GM19463 (cell line): ENCODE measurements around the gene IL17B.

Source experiments
- ATAC-seq: cut with Tn5 transposase; IDR thresholded peaks from one replicate; pipeline ENCODE4 v1.9.1; 2021; ENCODE audit warnings: mild to moderate bottlenecking, moderate library complexity; ENCODE audit not compliant: unreplicated experiment

IL17B gene, protein sequence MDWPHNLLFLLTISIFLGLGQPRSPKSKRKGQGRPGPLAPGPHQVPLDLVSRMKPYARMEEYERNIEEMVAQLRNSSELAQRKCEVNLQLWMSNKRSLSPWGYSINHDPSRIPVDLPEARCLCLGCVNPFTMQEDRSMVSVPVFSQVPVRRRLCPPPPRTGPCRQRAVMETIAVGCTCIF

DNA sequence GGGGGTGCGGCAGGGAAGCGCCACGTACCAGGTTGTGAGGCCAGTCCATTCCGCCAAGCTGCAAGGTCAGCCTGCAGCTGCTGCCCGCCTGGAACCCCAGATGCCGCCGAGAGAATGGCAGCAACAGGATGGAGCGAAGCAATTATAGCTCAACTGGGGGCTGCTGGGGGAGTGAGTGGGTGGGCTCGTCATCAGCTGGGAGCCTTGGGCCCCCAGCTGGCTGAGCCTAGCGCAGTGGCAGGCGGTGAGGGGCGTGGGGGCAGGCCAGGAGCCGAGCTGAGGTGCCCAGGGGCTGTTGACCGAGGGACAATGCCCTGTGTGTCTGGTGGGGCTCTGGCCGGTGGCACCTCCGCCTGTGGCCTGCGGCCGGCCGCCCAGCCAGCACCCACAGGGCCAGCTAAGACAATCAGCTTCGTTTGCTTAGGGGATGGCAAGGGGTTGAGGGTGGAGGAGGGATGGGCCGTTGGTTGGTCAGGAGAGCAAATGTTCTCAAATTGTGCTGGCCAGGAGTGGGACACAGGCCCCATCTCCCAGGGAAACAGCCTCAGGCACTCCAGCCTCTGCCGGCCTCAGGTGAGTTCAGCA is at the start of gene IL17B:
IL17B (minus strand) TSS at position 116 of the 585 bp plus-strand sequence; CDS start at position 49, 67 bp downstream.
- ATAC-seq: no peak

DNA sequence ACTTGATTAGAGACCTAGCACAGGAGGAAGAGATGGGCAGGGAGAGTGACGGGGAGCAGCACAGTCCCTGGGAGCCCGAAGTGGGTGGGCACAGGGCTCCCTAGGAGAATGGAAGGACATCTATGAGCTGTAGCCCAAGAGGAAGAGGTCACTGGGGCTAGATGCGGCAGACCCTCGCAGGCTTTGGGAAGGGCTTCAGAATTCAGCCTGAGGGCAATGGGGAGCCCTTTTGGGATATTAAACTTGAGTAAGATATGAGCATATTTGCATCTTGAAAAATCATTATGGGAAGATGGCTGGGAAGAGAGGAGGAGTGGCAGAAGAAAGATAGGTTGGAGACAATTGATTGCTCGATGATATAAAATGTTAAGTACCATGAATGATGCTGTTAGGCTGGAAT is 48.9 kb upstream of the IL17B start:
- ATAC-seq: no peak

DNA sequence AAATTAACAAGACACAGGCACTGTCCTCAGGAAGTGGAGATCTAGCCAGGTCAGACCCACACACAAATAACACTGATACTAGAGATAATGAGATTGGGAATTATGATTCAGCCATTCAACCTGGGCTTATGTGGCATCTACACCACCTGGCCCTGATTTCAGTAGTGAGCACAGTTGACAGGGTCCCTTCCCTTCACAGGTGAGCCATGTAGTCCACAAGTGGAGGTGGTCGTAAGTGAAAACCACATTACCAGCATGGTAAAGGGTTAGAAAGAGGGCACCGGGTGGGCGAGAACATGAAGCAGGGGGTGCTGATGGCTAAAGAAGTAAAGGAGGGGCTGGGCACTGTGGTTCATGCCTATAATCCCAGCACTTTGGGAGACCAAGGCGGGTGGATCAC is 48.3 kb upstream of the IL17B start:
- ATAC-seq: no peak

DNA sequence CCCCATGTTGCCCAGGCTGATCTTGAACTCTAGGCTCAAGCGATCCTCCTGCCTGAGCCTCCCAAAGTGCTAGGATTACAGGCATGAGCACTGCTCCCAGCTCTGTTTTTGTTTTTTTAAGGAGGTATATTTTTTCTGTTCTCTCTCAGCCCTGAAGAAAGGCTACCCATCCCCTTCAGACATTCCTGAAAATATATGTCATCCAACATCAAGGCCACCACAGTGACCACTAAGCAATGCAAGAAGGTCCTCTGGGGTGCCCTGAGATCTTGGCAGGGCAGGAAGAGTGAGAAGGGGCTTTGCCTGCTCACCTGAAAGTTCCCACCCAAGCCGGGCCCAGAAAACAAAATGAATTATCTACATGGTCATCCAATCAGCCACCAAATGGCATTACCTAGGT is 47.8 kb upstream of the IL17B start:
- no peak for ATAC-seq

DNA sequence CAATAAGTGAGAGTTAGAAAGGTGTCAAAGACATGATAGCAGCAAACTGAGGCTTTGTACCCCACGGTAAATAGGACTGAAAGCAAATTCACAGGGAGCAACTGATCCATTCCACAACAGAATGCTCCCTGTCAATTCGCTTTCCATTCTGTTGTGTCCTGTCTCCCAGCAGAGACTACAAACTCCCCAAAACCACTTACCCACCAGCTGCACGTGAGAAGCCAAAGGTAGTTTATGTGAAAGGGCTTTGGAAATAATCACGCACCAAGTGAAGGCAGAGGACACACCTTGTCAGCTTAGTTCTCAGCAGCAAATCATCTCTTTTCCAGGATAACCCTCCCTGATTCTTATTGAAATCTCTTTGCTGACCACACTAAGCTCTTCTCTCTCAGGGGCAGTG is 46.6 kb upstream of the IL17B start:
- no peak for ATAC-seq

DNA sequence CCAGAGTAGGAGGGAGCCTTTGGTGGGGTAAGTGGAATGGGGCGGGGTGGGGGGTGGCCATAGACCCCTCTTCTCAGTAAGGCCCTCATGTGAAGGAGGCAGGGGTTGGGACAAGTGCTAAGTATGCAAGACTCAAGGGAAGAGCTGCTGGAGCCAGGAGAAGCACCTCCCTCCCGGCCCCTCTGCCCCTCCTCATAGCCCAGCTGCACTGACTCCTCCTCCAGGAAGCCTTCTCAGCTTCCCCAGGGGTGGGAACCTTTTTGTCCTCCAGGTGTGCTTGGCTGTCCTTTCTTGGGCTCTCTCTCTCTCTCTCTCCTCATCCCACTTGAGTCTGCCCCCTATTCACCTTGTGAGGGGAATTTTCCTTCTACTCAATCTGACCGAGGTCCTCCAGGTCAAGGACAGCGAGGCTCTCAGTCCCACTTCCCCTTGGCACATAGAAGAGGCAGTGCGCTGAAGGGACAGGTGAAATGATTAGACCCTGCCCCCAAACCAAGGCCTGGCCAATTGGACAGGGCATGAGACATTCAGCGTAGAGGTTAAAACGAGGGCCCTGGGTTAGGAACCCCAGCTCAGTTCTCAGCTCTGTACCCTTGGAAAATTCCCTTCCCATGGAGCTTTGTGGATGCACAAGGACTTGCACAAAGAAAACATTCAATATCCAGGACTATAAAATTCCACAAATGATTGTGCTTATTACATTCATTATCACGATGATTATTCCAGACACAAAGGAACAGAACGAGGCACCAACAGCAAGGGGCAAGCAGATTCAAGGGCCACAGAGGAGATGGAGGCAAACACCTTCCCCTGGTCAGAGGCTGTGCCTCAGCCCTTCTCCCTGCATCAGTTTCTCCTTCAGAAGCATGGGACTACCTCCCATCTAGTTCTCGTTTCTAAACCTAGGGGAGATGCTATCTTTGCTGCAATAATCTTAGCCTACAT is 45.6 kb upstream of the IL17B start:
- ATAC-seq: no peak

DNA sequence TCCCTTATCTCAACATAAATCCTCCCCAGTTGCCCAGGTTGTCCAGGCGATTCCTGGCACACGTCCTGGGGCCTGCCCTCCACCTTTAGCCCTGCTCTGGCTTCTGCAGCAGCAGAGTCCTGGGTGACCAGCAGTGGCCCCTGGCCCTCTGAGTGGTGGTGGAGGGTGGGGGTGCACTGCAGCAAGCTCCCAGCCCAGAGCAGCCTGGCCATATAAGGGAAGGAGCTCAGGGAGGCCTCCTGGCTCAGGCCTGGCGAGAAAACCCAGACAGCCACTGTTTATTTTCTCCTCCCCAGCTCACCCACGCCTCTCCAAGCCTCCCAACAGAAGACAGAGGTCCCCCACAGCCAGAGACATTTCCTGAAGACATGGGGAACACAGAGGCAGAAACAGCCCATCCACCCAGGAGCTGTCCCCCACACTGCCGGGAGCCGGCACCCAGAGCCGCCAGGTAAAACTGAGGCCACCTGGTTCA is 44.7 kb upstream of the IL17B start:
- no peak for ATAC-seq

DNA sequence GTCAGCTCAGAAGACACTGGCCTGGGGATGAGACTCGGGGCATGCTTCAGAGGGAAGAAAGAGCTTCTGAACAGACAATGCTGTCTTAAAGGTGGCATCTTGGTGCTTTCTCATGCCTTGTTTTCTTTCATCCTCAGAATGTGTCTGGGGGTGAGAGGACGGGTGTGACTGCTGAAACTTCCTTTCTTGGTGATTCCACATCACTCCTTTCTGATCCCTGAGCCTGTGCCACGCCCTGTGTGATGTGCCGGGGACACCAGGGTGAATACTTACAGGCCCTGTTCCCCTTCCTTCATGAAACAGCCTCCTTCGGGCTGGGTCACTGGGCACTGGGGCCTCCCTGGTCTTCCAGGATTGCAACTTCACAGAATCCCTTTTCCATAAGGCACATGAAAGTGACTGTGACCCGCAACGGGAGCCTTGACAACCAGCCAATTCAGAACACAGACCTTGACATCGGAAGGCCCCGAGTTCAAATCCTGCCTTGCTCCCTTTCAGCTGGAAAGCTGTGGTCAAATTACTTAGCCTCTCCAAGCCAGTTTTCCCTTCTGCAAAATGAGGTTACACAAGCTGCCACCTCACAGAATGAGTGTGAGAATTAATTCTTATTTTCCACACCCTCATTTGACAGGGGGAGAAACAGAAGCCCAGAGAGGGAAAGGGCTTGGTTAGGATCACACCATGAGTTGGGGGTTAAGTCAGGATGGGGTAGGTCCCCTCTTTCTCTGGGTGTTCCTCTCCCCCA is 44.1 kb upstream of the IL17B start:
- ATAC-seq: no peak

DNA sequence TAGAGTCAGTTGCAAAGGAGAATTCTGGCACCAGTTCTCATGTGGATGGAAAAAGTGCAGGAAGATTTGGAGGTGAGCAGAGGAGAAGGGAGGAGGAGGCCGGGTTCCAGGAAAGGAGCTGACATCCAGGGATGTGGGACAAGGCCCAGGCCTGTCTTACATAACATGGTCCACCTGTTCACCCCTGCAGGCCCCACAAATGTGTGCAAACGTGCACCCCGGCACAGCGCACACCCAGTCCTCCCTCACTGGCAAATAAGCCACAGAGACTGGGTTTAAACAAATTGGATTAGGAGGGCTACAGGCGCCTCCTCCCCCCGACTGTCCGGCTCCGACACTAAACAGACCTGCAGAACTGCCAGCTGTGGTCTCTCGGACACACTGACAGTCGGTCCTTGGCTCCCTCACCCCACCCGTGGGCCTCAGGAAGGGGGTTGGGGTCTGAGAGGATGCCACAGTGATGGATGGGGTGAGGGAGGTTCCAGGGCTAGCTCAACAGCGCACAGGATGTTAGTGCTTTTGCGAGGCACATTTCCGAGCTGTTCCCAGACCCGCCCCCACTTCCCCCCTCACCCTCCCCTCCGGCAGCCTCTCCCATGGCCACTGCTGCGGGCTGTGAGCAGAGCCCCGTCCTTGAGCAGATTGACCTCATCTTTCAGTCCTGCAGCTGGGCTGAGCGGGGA is 43.4 kb upstream of the IL17B start:
- no peak for ATAC-seq

DNA sequence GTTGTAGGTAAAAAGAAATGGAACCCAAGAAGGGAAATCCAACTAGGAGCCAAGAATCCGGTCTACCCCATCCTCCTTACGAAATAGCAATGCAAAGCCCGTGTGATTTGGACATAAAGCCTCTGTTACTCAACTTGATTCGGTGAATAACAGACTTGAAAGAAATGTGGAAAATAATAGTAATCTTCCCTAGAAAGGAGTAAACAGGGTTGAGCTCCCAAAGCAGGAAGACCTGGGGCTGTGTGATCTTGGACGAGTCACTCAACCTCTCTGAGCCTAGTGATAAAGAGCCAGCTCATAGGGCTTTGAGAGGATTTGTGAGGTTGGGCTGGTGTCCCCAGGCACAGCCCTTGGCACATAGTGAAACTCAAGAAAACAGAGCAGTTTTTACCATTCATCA is 42.7 kb upstream of the IL17B start:
- ATAC-seq: no peak

DNA sequence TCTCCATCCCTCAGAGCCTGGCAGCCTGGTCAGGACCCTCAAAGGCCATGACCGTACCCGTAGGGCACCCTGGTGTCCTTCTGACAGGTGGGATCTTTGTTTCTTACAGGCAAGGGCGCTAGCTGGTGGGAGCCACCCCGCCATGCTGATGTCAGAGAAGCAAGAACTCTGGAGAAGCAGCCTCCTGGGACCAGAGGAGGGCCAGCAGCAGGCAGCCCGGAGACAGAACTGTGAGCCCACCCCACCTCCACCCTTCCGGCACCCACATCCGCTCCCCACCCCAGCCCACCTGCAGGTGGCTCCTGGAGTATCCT is 42.2 kb upstream of the IL17B start:
- ATAC-seq: no peak

DNA sequence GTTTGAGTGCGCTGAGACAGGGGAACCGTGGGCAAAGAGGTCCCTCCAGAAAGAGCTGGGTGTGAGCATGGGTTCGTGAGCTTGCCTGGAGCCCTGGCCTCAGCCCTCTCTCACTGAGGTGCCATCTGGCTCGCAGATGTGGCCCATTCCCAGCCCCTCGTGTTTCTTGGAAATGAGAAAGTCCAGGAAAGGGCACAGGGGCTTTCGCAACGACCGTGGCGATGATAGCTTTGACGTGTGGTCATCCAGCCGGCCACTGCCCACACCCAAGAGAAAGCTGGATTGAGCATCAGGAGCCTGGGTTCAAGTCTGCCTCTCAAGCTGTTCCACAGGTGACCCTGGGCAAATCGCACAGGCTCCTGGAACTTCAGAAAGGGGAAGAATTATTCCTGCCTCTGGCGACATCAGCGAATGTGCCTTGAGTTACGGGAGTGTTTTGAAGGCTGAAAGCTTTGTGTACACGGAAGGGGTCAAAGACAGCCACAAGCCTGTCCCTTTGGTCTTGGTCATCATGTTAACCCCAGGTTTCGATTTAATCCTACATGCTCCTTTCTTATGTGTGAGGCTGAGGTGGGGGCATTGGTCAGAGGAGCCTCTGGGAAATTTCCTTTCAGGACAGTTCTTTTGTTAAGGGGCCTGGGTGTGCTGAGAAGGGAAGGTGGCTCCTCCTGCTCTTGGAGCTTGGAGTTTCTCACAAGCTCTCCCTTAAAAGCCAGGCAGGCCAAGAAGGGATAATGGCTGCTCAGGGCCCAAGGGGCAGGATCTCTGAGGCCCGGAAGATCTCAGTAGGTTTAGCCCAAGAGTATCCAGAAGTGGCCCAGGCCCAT is 41.7 kb upstream of the IL17B start:
- no peak for ATAC-seq

DNA sequence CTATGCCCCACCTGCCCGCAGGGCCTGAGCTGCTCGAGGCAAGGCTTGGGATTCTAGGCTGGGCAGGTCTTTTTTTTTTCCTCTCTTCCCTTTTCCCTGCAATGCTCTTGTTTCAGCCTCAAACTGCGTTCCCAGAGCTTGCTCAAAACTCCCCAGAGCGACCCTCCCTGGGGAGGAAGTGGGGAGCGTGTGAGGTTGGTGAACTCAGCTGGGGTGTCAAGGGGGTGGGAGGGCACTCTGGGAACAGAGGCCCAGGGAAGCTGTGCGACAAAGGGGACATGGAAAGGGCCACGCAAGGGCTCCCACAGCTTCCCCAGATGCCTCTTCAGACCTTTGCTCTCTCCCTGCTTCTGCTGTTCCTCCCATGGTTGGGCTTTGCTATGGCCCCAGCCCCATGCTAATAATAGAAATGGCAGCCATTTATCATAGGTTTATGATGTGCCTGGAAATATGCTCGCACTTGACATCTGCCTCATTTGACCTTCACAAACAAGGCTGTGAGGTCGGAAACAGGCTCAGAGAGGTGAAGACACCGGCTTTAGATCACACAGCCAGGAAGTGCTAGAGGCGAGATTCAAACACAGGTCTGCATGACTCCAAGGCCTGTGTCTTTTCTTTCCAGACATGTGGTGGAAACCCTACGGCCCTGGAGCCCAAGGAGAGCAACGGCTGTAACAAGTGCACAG is 40.9 kb upstream of the IL17B start:
- ATAC-seq: no peak

DNA sequence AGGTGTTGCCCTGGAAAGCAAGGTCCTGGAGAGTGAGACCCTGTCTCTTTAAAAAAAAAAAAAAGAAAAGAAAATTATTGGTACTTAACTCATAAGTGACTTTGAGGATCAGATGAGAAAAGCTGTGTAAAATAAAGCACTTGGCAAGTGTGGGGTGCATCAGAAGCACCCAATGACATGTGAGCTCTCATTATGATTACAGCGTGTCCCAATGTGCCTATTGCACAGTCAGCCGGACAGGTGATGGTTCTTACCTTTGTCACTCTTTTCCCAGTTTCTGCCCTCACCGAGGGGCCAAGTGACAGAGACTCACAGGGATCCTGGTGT is 40.4 kb upstream of the IL17B start:
- no peak for ATAC-seq

DNA sequence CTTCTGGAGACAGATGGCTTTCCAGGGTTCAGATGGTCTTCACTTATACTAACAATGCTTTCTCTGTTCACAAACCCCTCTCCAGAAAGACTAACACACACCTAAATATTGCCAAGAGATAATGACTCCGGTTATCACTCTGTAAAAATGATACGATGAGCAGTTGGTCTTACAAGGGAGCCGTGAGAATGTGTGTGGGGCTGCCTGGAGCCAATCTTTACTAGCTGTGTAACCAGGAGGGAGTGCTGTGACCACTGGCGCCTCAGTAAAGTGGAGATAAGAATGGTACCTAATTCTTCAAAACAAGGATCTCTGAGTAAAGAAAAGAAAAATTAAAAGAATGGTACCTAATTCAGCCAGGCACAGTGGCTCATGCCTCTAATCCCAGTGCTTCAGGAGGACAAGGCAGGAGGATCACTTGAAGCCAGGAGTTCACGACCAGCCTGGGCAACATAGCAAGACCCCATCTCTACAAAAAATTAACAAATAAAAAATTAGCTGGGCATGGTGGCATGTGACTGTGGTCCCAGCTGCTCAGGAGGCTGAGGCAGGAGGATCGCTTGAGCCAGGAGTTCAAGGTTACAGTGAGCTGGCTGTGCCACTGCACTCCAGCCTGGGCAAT is 39.9 kb upstream of the IL17B start:
- no peak for ATAC-seq

DNA sequence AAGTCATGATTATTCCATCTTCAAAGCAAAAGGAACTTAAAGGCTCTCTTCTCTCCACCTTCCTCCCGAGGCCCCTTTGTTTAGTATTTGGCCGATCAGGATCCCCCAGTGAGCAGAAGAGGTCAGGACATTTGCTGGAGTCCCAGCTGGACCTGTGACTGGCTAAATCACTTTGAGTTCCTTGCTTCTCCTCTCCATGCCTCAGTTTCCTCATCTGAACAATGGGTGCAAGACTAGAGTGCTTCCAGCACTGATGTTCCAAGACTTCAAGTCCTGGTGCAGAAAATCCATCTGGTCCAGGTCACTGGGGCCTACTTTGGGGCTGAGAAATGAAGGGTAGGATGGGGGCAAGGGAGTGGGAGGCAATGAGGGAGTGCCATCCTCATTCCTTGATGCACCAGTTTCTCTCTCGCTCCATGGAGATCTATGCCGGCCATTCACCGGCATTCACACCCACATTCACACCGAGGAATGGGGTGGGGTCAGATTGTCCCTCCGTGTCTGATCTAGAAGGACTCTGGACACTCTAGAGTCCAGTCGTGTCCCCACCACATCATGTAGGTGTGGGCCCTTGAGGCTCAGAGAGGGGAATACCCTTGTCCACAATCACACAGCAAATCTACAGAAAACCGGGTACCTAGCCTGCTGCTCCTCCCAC is 38.7 kb upstream of the IL17B start:
- no peak for ATAC-seq

DNA sequence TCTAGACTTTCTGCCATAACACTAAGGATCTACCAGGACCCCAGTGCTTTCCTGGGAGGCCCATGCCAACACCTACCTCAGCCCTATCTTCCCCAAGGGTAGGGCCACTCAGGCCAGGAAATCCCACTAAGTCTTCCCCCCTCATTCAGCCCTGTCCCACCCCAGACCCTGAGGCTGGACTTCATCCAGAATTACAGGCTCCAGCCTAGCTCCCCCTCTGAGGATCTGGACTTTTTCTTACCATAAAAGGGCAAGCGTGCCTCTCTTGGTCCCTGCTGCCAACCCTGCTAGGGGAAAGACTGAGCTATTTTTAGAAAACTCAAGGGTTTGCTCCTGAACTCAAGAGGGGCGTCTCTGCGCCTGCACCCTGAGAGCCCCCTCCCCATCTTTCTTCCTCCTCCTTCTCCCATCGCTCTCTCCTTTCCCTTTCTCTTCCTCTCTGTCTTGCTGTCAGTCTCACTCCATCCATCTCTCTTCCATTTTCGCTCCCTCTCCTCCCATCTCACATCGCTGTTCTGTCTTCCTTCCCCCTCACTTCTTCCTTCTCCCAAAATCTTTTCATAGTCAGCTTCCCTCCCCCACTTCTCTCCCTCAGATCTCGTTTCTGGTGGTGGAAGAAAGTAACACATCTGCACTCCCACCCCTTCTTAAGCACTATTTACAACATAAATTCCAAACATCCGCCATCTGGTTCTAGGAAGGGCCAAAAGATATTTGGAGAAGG is 38.1 kb upstream of the IL17B start:
- ATAC-seq: no peak
